C1 segment of cervical spinal cord (tissue), 14 donors: ENCODE measurements around the gene CCL1.
A peak's percentile ranks its signal among the peaks of the same experiment; 100 is the strongest.
"Not testable (repeated sequence)": the region's sequence is repeated elsewhere in the genome, so short reads cannot be mapped to it uniquely, and the experiment has no call there.

Experiments
- DNase-seq, 14 donors: peaks; one replicate each; lab custom pipeline; 2025; lab: John Stamatoyannopoulos, UW

CCL1 gene

DNA sequence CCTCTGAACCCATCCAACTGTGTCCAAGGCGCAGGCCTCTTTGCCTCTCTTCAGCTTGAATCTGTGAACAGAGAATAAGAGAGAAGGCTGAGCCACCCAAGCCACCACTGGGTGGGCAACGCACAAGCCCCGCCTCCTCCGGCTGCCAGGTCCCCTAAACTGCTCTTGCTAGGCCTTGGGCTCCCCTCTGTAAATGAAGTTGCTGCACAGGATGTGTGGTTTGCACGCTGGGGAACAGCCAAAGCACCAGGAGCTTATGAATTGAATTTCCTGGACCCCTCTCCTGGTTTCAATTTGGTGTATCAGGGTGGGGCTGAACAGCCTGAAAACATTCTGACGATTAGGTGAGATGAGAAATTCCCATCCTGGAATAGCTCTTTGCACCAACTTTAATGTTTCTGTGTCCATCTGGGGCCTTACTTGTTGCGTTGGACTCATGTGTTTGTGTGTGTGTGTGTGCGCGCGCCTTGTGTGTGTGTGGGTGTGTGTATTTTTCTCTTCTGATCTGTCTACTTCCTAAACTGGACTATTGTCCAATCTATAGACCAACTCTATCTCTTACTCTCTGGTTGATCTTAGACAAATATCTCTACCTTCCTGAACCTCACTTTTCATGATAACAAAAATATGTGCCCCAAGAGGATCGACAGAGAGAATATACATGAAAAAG lies 2.3 kb downstream of the CCL1 start:
- no peak for DNase-seq

DNA sequence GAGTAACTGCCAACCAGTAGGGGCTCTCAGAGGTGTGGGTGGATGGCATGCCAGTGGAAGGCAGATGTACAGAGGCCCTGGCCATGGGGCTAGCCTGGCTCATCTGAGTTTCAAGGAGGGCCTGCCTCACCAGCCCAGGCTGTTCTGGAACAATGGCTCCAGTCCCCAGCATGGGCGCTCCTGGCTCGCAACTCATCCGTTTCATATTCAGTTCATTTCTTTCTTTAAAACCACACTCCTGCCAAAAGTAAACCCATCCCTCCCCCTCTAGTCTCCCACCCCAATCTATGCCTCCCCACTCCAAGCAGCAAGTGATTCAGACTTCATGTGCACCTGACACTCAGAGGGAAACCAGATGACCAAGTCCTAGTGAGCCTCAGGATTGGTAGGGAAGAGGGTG lies 4.4 kb downstream of the CCL1 start:
- no peak for DNase-seq

DNA sequence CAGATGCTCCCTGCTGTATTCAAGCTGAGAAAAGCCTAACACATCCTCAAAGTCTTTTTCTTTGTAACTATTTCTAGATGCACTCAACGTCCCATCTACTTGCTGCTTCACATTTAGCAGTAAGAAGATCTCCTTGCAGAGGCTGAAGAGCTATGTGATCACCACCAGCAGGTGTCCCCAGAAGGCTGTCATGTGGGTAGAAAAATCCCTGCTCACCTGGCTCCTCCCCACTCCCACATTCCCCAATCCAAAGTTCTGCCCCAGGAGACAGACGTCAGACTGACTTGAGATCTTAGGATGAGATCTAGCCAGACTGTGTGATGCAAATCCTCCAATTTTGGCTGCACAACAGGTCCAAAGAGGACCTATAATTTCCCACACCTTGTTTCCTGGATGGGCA lies 5.6 kb downstream of the CCL1 start:
- DNase-seq, result no peak

DNA sequence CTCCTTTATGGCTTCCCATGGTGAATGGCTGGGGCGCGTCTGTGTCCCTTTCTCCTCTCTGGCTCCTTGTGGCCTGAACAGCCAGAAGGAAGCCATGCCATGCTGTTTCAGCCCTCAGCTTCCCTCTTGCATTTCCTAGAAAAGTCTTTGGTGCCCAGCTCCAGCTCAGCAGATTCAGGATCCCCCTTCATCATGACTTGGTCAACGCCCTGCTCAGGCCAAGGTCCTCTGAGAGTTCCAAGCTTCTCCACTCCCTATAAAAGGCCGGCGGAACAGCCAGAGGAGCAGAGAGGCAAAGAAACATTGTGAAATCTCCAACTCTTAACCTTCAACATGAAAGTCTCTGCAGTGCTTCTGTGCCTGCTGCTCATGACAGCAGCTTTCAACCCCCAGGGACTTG lies 6.8 kb downstream of the CCL1 start, which contains the start of gene CCL13:
Gene CCL13, plus strand, starts transcription at position 287 of the 400 bp plus-strand sequence. Its CDS starts 47 bp downstream, at position 334.
- DNase-seq, result no peak

DNA sequence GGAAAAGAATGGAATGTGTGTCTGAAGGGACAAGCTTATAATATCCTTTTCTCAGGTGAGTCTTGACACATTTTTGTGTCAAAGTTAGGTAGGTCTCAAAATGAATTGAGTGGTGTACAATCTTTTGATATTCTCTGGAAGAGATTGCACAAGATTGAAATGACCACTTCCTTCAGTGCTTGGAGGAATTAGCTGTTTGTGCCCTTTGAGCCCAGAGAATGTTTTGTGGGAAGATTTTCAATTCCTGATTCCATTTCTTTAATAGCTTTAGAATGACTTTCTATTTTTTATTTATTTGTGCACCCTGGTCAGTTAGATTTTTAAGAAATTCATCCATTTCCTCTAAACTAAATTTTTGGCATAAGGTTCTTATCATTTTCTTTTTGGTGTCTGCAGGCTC lies 8.4 kb downstream of the CCL1 start:
- no peak for DNase-seq

DNA sequence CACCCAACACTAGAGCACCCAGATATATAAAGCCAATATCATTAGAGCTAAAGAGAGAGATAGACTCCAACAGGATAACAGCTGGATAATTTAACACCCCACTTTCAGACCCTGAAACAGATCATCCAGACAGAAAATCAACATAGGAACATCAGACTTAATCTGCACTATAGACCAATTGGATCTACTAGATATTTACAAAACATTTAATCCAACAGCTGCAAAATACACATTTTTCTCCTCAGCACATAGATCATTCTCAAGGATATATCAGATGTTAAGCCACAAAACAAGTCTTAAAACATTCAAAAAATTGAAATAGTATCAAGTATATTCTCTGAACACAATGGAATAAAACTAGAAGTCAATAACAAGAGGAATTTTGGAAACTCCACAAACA lies 10.8 kb downstream of the CCL1 start:
- no peak for DNase-seq

DNA sequence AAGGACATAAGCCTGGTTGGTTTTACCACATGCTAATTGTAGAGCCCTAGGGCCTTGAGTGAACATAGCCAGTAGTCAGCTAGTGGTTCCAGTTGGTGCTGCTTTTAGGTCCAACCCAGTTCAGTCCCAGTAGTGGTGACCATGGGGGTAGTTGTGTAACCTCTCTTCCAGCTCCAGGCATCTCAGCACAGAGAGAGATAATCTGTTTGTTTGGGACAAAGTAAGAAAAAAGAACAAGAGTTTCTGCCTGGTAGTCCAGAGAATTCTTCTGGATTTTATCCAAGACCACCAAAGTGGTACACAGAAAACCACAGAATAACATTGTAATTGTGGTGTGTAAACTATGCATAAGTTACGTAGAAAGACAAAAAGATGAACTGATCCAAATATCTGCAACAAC lies 11.9 kb downstream of the CCL1 start:
- no peak for DNase-seq

DNA sequence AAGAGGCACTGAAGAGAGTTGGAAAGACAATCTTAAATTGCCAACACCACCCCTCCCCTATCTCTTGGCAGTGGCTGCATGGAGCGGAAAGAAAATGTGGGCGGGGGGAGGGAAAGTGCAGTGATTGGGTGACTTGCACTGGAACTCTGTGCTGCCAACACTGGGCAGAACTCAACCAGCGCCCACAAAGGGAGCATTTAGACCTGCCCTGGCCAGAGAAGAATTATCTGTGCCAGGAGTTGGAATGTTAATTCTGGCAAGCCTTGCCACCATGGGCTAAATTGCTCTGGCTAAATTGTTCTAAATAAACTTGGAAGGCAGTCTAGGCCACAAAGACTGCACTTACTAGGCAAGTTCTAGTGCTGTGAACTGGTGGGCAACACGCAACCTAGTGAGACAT lies 13.3 kb downstream of the CCL1 start:
- peak in 2 of 14 donors; percentile 18 to 22 for DNase-seq

DNA sequence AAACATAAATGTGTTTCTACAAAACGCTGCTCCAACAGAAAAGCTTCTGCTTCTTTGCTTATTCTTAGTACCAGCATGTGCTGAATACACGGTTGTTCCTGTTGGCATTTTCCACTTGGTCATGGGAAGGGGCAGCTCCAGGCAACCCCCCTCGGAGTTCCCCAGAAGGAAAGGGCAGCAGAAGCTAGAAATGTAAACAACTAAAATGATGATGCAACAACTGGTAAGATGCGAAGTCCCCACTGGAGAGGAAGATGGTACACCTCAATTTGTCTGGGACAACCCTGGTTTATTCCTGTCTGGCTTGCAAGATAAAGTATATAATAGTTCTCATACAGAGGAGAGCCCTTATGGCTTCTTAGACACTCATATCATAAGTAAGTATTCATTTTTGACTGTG lies 16.0 kb downstream of the CCL1 start:
- no peak for DNase-seq

DNA sequence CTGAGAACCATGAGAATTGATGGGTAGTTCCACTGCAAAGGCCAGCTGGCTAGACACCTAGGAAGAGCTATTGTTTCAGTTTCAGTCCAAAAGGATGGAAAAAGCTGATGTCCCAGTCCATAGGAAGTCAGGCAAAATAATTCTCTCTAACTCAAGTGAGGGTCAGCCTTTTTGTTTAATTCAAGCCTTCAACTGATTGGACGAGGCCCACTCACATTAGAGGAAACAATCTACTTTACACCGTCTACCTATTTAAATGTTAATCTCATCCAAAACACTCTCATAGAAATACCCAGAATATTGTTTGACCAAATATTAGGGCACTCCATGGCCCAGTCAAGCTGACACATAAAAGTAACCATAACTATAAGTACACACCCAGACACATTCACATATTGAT lies 21.1 kb downstream of the CCL1 start:
- DNase-seq, result no peak

DNA sequence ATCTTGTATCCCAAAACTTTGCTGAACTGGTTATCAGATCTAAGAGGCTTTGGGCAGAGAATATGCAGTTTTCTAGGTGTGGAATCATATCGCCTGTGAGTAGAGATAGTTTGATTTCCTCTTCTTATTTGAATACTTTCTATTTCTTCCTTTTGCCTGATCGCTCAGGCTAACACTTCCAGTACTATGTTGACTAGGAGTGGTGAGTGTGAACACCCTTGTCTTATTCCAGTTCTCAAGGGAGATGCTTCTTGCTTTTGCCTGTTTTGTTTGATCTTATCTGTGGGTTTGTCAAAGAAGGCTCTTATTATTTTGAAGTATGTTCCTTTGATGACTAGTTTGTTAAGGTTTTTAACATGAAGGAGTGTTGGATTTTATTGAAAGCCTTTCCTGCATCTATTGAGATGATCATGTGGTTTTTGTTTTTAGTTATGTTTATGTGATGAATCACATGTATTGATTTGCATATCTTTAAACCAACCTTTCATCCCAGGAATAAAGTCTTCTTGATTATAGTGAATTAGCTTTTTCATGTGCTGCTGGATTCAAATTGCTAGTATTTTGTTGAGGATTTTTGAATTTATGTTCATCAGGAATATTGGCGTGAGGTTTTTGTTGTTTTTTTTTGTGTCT lies 23.8 kb downstream of the CCL1 start:
- DNase-seq, result no peak

DNA sequence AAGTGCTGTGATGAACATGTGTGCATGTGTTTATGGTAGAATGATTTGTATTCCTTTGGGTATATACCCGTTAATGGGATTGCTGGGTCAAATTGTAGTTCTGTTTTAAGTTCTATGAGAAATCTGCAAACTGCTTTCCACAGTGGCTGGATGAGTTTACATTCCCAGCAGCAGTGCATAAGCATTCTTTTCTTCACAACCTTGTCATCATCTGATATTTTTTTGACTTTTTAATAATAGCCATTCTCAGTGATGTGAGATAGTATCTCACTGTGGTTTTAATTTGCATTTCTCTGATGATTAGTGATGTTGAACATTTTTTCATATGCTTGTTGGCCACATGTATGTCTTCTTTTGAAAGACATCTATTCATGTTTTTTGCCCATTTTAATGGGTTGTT lies 25.3 kb downstream of the CCL1 start:
- DNase-seq, result no peak

DNA sequence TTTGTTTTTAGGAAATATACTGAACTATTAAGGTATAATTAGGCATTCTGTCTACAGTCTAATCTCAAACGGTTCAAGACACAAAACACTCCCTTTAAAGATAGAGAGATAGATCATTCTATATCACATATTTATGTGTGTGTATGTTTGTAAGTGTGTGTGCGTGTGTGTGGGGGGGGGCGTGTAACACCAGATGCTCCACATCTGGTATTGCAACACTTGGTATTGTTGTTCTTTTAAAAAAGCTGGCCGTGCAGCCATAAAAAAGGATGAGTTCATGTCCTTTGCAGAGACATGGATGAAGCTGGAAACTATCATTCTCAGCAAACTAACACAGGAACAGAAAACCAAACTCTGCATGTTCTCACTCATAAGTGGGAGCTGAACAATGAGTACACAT lies 35.5 kb downstream of the CCL1 start:
- not testable (repeated sequence) for DNase-seq

DNA sequence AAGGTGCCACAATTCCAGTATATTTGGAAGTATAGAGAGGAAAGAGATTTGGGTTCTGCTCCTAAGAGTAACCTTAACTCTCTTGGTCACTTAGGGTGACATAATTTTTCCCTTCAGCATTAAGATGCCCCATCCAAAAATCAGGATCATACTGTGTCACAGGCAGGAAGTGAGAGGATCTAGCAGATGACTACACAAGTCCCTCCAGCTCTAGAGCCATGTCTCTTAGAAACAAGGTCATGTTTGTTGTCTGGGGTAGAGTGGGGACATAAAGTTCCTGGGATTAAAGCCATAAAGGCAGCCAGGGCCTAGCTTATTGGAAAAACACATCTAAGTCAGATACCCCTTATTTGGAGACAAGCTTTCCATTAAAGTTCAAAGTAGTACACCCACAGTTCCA lies 41.1 kb downstream of the CCL1 start:
- DNase-seq, result no peak

DNA sequence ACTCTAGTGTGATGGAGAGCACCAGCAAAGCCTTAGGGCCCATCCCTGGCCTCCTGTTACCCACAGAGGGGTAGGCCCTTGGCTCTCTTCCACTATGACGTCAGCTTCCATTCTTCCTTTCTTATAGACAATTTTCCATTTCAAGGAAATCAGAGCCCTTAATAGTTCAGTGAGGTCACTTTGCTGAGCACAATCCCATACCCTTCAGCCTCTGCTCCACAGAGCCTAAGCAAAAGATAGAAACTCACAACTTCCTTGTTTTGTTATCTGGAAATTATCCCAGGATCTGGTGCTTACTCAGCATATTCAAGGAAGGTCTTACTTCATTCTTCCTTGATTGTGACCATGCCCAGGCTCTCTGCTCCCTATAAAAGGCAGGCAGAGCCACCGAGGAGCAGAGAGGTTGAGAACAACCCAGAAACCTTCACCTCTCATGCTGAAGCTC lies 44.0 kb downstream of the CCL1 start, which contains the start of gene CCL8:
Gene CCL8, plus strand, starts transcription at position 397 of the 445 bp plus-strand sequence. CDS start 67 bp downstream, outside the sequence.
- no peak for DNase-seq

DNA sequence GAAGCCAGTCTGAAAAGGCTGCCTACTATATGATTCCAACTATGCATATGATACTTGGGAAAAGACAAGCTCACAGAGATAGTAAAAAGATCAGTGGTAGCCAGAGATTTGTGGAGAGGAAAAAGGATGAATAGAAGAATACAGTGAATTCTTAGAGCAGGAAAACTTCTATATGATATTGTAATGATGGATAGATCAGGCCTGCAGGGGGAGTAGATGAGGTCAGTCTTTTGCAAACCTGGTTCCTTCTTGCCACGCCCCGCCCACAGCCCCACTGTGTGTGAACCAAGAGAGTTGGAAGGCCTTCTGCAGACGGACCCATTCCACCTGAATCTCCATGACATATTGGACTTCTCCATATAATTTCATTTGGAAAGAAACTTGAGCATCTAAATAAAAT lies 44.6 kb downstream of the CCL1 start:
- DNase-seq, result no peak

DNA sequence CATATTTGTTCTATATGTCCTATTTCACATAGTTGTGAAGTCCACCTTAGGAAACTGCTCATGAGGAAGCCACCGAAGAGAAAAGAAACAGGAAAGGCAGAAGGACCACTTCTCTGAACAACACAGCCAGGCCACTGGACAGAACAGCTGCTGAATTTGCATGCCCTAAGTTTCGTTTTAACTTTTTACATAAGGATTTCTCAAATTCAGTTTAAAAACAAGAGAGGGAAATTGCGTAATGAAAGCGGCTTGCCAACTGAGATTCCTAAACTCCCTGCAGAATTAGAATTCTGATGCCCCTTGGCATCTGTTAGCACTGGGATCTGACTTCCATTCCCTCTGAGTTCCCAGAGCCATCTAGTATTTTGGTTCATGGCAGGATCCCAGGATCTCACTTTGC lies 48.8 kb downstream of the CCL1 start:
- no peak for DNase-seq

DNA sequence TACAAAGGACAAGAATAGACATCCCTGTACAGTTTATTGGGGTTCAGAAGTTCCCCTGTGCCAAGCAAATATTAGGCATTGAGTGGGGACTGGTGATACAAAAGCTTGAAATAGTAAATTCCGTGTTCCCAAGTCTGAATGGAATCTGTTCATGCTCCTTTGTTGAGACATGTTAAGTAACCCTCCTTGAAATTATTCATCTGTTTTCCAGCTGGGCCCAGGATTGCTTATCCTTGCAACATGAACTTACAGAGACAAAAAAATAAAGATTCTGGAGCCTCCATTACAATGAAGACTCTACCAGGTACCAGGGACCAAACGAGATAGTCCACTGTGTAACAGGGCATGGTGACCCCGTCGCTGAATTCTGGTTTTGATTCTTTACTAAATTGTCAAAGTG lies 49.9 kb downstream of the CCL1 start:
- DNase-seq, result no peak

DNA sequence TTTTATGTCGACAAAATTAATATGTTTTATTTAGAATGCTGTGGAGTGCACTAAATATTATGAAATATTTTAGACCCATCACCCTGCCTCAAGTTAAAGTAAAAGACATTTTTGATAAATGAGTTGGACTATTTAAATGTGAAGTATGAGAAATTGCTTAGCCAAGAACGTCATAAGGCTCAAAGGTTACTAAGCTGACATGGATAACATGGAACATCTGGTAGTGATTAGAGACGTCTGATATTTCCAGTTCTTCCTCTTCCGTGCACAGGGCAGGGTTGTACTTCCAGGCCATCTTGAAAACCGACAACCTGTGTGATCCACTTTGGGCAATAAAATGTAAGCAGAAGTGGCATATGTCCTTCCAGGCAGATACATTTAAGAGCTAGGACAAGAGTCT lies 51.0 kb downstream of the CCL1 start:
- no peak for DNase-seq

DNA sequence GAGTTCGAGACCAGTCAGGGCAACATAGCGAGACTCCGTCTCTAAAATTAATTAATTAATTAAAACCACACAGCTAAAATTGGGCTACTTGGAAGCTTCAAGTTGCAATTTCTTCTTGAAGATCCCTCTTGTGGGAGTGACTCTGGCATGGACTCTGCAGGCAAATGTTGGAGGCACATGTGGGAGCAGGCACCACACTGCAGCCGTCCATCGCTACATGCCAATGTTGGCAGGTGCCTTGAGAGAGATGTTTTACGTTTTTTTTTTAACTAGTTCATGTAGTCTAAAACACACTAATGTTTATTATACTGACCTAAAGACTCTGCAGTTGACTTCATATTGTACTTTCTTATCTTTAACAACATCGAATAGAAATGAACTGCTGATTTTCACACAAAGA lies 51.7 kb downstream of the CCL1 start:
- DNase-seq, result no peak
